Activated CD4-positive, alpha-beta T cell treated with anti-CD3 and anti-CD28 coated beads for 24 hours (primary cell): Measurements from ENCODE around the gene RABL2A.
"Not testable (repeated sequence)": the region's sequence is repeated elsewhere in the genome, so short reads cannot be mapped to it uniquely, and the experiment has no call there.

ENCODE experiments used
- DNase-seq, 2 donors: peaks; one replicate each; pipeline ENCODE4 v3.0.0-alpha.2; 2020; ENCODE audit warnings: low read depth in 2 of 2

RABL2A gene

DNA sequence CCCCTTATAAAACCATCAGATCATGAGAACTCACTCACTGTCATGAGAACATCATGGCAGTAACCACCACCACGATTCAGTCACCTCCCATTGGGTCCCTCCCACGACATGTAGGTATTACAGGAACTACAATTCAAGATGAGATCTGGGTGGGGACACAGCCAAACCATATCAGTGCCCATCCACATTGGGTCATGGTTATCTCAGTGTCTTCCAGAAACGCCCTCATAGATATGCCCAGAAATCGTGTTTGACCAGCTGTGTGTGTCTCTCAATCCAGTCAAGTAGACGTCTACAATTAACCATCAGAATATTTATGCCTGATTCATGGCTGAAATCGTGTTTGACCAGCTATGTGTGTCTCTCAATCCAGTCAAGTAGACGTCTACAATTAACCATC lies 17.2 kb upstream of the RABL2A start:
- not testable (repeated sequence) for DNase-seq

- DNase-seq: not testable (repeated sequence)
These were observed 6.1 kb upstream of the RABL2A start for GRCh38 chr2:113621002-113621401.

GRCh38 chr2:113625906-113626305 lies 1.2 kb upstream of the RABL2A start:
- DNase-seq: not testable (repeated sequence)

DNA sequence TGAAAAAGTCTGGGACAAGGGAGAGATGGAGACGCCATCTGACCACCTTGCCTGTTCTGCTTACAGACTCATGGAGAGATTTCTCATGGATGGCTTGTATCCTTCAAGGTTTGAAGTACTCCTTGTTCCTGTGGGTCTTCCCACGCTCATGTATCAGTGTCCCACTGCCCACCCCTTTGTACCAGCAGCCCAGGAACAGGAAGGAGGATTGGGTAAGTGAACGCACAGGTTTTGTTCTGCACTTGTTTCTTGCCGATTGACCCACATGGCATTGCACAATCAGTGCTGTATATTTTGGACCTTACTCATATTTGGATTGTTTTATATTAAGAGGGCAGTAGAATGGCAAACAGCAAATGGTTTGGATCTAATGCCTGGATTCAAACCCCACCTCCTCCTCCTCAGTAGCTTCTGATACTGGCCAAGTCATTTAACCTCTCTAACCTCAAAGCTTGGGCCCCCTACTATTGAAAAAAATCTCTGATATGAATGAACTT lies 5.8 kb downstream of the RABL2A start:
- DNase-seq: not testable (repeated sequence)

DNA sequence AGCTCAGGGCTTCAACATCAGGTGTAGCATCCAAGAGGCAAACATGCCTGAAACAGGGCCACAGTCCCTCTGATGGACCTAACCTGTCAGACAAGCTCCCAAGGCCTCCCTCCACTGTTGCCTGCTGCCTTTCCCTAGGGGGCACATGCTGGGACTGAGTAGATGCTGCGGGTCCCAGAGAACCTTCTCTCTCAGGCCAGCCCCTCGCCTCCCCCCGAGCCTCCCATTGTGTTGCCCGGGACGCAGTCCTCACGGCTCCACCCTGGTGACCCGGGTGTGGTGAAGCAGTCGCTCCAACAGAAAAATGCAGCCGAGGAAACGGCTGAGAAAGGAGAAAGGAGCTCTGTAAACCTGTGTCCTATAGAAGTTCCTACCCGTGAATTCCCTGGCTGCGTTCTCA lies 8.3 kb downstream of the RABL2A start:
- not testable (repeated sequence) for DNase-seq

DNA sequence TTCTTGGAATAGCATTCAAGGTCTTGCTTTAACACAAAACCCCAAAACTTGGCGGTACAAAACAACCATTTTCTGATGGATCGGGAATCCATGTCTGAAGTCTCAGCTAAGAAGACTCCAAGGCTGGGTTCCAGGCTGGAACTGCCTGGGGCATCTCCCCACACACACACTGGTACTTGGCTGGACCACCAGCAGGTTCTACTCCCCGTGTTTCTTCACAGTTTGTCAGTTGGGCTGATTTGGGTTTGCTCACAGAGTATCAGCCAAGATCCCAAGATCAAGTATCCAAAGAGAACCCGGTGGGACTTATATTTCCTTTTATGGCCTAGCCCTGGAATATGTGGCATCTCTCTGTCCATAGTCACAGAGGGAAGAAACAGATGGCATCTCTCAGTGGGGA lies 9.2 kb downstream of the RABL2A start:
- DNase-seq: not testable (repeated sequence)

DNA sequence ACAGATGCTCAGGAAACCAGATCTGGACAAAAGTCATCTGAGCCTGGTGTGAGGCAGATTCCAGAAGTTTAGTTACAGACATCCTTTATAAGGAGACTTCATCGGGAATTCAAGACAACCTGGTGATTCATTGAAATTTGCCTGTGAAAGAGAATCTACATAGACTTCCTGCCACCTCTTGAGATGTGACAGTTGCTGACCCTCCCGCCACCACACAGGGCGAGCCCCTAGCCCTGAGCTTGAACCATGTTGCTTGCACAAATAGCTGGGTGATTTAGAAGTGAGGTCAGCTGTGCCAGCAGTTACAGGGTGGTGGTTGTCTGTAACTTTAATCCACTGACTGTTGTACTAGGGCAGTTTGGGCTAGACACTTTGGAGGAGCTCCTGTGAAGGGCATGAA lies 11.0 kb downstream of the RABL2A start:
- not testable (repeated sequence) for DNase-seq

GRCh38 chr2:113646217-113646616 lies 19.2 kb downstream of the RABL2A start:
- not testable (repeated sequence) for DNase-seq

DNA sequence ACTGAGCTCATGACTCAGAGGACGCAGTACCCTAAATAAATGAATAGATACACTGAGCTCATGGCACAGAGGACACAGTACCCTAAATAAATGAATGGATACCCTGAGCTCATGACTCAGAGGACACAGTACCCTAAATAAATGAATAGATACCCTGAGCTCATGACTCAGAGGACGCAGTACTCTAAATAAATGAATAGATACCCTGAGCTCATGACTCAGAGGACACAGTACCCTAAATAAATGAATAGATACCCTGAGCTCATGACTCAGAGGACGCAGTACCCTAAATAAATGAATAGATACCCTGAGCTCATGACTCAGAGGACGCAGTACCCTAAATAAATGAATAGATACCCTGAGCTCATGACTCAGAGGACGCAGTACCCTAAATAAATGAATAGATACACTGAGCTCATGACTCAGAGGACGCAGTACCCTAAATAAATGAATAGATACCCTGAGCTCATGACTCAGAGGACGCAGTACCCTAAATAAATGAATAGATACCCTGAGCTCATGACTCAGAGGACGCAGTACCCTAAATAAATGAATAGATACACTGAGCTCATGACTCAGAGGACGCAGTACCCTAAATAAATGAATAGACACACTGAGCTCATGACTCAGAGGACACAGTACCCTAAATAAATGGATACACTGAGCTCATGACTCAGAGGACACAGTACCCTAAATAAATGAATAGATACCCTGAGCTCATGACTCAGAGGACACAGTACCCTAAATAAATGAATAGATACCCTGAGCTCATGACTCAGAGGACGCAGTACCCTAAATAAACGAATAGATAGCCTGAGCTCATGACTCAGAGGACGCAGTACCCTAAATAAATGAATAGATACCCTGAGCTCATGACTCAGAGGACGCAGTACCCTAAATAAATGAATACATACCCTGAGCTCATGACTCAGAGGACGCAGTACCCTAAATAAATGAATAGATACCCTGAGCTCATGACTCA lies 24.1 kb downstream of the RABL2A start:
- DNase-seq: not testable (repeated sequence)

- not testable (repeated sequence) for DNase-seq
These were observed 25.5 kb downstream of the RABL2A start for GRCh38 chr2:113652599-113652998.

GRCh38 chr2:113656031-113656624 lies 29.1 kb downstream of the RABL2A start:
- DNase-seq: not testable (repeated sequence)

GRCh38 chr2:113657735-113658134 lies 30.7 kb downstream of the RABL2A start:
- not testable (repeated sequence) for DNase-seq

GRCh38 chr2:113663285-113664060 lies 36.4 kb downstream of the RABL2A start:
- not testable (repeated sequence) for DNase-seq

DNA sequence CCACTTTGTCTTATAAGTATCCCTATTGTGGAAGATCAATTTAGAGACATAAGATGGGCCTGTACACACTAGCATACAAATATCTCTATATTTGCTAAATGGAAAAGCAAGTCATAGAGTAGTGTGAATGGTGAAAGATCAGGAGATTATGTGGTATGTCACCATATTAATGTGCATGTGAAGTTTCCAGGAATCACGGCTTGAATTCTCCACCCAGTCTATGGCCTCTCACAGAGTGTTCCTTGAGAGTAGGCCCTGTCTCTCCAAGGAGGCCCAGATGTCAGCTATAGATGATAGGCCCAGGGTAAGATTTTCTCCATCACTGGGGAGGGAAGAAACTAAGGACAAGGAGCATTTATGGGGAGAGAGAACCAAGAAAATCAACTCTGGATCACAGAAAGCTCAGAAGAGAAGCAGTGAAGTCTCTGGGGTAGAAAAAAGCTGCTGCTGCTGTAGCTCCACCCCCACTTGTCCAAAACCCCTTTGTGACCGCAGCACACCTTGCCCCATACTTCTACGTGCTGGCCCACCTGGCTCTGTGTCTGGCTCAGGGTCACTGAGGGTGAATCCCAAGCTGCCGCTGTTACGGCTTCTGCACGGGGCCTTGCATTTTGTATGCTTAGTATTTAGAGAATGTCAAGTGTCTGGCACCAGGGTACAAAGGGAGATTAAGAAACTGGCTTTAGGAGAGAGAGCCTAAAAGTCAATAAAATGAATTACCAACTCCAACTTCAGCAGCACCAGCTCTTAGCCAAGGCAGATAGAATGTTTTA lies 37.9 kb downstream of the RABL2A start:
- DNase-seq: not testable (repeated sequence)

DNA sequence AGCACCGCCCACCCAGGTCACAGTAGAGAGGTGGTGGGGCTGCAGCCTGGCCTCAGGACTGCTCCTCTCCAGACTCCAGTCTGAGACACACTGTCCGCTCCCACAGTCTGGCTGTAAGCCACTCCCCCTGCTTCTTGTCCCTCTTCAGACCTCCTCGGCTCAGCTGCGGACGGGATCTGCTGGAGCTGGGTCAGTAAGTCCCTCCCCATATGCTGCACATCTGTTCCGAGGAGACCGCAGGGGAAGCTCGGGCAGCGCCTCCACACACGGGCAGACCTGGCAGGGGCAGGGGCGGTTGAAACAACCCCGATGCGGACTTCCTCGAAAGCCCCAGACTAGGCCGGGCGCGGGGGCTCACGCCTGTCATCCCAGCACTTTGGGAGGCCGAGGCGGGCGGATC lies 41.9 kb downstream of the RABL2A start:
- not testable (repeated sequence) for DNase-seq

- no peak for DNase-seq
These were observed 45.4 kb downstream of the RABL2A start for GRCh38 chr2:113672326-113672932.

- no peak for DNase-seq
These were observed 48.8 kb downstream of the RABL2A start for GRCh38 chr2:113675875-113676274.

DNA sequence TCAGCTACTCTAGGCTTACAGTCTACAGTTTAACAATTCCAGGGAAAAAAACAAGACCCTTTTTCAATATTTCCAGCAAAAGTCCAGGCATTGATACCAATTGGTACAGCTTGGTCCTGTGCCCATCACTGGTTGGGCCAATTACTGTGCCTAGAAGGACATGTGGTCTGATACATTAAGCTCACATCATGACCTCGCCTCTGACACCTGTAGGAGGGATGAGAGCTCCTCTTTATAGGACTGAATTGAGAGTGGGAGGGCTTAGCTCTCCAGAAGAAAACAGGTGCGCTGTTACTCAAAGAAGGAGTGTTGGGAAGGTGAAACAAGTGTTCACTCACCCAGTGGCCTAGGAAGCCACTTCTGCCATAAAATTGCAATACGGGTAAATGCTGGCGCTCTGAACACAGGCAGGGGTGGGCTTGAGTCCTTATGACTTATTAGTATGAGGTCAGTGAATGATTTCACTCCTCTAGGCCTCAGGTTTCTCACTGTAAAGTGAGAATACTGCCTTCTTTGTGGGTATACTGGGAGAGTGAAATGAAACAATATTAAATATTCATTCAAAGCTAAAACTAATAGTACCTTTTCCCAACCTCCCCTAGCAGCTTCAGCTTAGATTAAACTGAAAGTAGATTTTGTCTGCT lies 49.7 kb downstream of the RABL2A start:
- no peak for DNase-seq

DNA sequence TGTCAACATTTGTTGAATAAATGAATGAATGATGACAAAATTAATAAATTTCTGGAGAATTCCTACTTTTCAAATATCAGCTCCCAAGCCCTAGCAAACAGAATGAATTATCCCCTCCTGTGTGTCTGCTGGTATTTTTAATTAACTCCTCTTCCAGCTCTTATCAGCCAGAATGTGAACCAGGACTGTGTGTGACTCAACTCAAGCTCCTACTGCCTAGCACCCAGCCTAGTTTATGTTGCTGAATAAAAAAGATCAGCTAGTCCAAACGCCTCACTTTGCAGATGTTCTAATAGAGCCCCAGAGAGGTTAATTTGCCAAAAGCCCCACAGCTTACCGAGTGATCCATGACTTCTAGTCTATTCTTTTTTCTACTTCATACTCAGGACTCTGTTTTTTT lies 50.3 kb downstream of the RABL2A start:
- DNase-seq: no peak

- no peak for DNase-seq
These were observed 52.4 kb downstream of the RABL2A start for GRCh38 chr2:113679457-113679856.
